HEK293 (cell line): ENCODE measurements around the gene IMP3.

Experiments used
- CTCF ChIA-PET: fragments of 350-600 bp; formaldehyde crosslinking; extraction: SDS; loops from one replicate; lab custom pipeline; 2021; ENCODE audit warnings: antibody characterized with exemption; lab: Yijun Ruan, JAX
- POLR2A ChIA-PET: fragments of 300-600 bp; formaldehyde crosslinking; extraction: SDS; loops from one replicate; lab custom pipeline; 2020; ENCODE audit warnings: antibody characterized with exemption, inconsistent platforms; lab: Yijun Ruan, JAX
- H3K27ac ChIP-seq: fragments of 200-500 bp; sonication (Bioruptor generic); 2 replicates; pipeline ENCODE4 v1.5.1; 2014; ENCODE audit warnings: low read depth, low read length, control low read depth, inconsistent platforms; ENCODE audit errors: extremely low read depth
- H3K36me3 ChIP-seq, 2 experiments: fragments of 200-500 bp in 1 of 2; sonication (Bioruptor generic) in 1 of 2; 1 replicate in 1 of 2; 2 replicates in 1 of 2; pipeline ENCODE4 v1.5.1; 2014 to 2017; ENCODE audit warnings: inconsistent platforms in 2 of 2, low read length in 2 of 2; ENCODE audit not compliant: control insufficient read depth in 2 of 2, insufficient read depth in 1 of 2
- H3K4me1 ChIP-seq: fragments of 200-500 bp; sonication (Bioruptor generic); 2 replicates; pipeline ENCODE4 v1.5.1; 2014; ENCODE audit warnings: mild to moderate bottlenecking, low read length, inconsistent platforms; ENCODE audit not compliant: control insufficient read depth, insufficient read depth
- H3K4me3 ChIP-seq: 2 replicates; pipeline ENCODE4 v1.5.1; 2011; ENCODE audit warnings: low read depth, mild to moderate bottlenecking, control low read depth, low read length, moderate library complexity
- H3K9me3 ChIP-seq: fragments of 200-500 bp; sonication (Bioruptor generic); 2 replicates; pipeline ENCODE4 v1.5.1; 2014; ENCODE audit warnings: low read depth, low read length, inconsistent platforms; ENCODE audit not compliant: control insufficient read depth, insufficient read depth
- KLF7 ChIP-seq: fragments of 450-650 bp; formaldehyde crosslinking; IDR thresholded peaks from 2 replicates; pipeline ENCODE4 v1.5.1; 2016; ENCODE audit warnings: missing biosample characterization, missing genetic modification characterization, borderline replicate concordance
- MYNN ChIP-seq: fragments of 450-650 bp; formaldehyde crosslinking; IDR thresholded peaks from 2 replicates; pipeline ENCODE4 v1.5.1; 2016; ENCODE audit warnings: missing biosample characterization, missing genetic modification characterization, borderline replicate concordance
- PRDM2 ChIP-seq: fragments of 450-650 bp; formaldehyde crosslinking; IDR thresholded peaks from 2 replicates; pipeline ENCODE4 v1.5.1; 2016; ENCODE audit warnings: missing biosample characterization, missing genetic modification characterization, borderline replicate concordance
- ZNF202 ChIP-seq: fragments of 450-650 bp; formaldehyde crosslinking; IDR thresholded peaks from 2 replicates; pipeline ENCODE4 v1.5.1; 2016; ENCODE audit warnings: missing biosample characterization, missing genetic modification characterization, borderline replicate concordance
- ZNF223 ChIP-seq: fragments of 450-650 bp; formaldehyde crosslinking; IDR thresholded peaks from 2 replicates; pipeline ENCODE4 v1.5.1; 2016; ENCODE audit warnings: missing biosample characterization, missing genetic modification characterization
- ZNF398 ChIP-seq: fragments of 450-650 bp; formaldehyde crosslinking; IDR thresholded peaks from 2 replicates; pipeline ENCODE4 v1.5.1; 2017; ENCODE audit warnings: missing biosample characterization, missing genetic modification characterization
- ZNF449 ChIP-seq: fragments of 450-650 bp; formaldehyde crosslinking; IDR thresholded peaks from 2 replicates; pipeline ENCODE4 v1.5.1; 2017; ENCODE audit warnings: missing biosample characterization, mild to moderate bottlenecking, missing genetic modification characterization, moderate library complexity
- ZNF48 ChIP-seq: fragments of 450-650 bp; formaldehyde crosslinking; IDR thresholded peaks from 2 replicates; pipeline ENCODE4 v1.5.1; 2016; ENCODE audit warnings: missing biosample characterization, missing genetic modification characterization
- ZNF664 ChIP-seq: fragments of 450-650 bp; formaldehyde crosslinking; IDR thresholded peaks from 2 replicates; pipeline ENCODE4 v1.5.1; 2016; ENCODE audit warnings: missing biosample characterization, missing genetic modification characterization
- ZNF707 ChIP-seq: fragments of 450-650 bp; formaldehyde crosslinking; IDR thresholded peaks from 2 replicates; pipeline ENCODE4 v1.5.1; 2016; ENCODE audit warnings: missing biosample characterization, missing genetic modification characterization
- ZNF747 ChIP-seq: fragments of 450-650 bp; formaldehyde crosslinking; IDR thresholded peaks from 2 replicates; pipeline ENCODE4 v1.5.1; 2016; ENCODE audit warnings: missing biosample characterization, missing genetic modification characterization
- TF ChIP-seq, protein P1 (sequence below): fragments of 450-650 bp; formaldehyde crosslinking; IDR thresholded peaks from 2 replicates; pipeline ENCODE4 v1.5.1; 2016; ENCODE audit warnings: missing biosample characterization, missing genetic modification characterization
- TF ChIP-seq, protein P2 (sequence below): fragments of 450-650 bp; IDR thresholded peaks from 2 replicates; pipeline ENCODE4 v1.5.1; 2018; ENCODE audit warnings: missing biosample characterization, missing genetic modification characterization

IMP3 gene

GRCh38 chr15:75661100-75661755 lies 21.2 kb upstream of the IMP3 start (continued):
- TF ChIP-seq, protein P1, sequence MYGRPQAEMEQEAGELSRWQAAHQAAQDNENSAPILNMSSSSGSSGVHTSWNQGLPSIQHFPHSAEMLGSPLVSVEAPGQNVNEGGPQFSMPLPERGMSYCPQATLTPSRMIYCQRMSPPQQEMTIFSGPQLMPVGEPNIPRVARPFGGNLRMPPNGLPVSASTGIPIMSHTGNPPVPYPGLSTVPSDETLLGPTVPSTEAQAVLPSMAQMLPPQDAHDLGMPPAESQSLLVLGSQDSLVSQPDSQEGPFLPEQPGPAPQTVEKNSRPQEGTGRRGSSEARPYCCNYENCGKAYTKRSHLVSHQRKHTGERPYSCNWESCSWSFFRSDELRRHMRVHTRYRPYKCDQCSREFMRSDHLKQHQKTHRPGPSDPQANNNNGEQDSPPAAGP (tag by site-specific recombination) = 0 out of 2 replicates have a peak, but pooled peaks have one; percentile 49

GRCh38 chr15:75659928-75660645 lies 20.1 kb upstream of the IMP3 start:
- Histone ChIP-seq H3K4me1 (no peaks in the 10 kb centered on the region), H3K36me3 (peaks cover 0 to 9% of the 10 kb centered on the region in 2 experiments; a peak in 1 of 3 replicates), H3K4me3 (no peak overlapping the region), H3K9me3 (no peaks in the 10 kb centered on the region), H3K27ac (no peak overlapping the region)
- ChIA-PET POLR2A (interaction anchor here (1.1 to 2.2 kb wide), 4 partner anchors 13 to 34 kb away, joined by 4 to 14 read pairs (median 8); partner anchors contain the start of genes IMP3, SNUPN and SNX33), CTCF (interaction anchor here (1.0 kb wide), 1 partner anchor 292 kb away, joined by 3 read pairs; no protein-coding TSS in a partner anchor)
- TF ChIP-seq PRDM2 (tag by site-specific recombination) = no peak
- TF ChIP-seq MYNN (tag by site-specific recombination) = no peak
- TF ChIP-seq ZNF707 = no peak
- TF ChIP-seq ZNF664 = no peak
- TF ChIP-seq, protein P2, sequence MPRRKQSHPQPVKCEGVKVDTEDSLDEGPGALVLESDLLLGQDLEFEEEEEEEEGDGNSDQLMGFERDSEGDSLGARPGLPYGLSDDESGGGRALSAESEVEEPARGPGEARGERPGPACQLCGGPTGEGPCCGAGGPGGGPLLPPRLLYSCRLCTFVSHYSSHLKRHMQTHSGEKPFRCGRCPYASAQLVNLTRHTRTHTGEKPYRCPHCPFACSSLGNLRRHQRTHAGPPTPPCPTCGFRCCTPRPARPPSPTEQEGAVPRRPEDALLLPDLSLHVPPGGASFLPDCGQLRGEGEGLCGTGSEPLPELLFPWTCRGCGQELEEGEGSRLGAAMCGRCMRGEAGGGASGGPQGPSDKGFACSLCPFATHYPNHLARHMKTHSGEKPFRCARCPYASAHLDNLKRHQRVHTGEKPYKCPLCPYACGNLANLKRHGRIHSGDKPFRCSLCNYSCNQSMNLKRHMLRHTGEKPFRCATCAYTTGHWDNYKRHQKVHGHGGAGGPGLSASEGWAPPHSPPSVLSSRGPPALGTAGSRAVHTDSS (tag by site-specific recombination) = no peak
- no peak for TF ChIP-seq ZNF223
- no peak for TF ChIP-seq KLF7 (tag by site-specific recombination)
- TF ChIP-seq ZNF449 (tag by site-specific recombination) = no peak

DNA sequence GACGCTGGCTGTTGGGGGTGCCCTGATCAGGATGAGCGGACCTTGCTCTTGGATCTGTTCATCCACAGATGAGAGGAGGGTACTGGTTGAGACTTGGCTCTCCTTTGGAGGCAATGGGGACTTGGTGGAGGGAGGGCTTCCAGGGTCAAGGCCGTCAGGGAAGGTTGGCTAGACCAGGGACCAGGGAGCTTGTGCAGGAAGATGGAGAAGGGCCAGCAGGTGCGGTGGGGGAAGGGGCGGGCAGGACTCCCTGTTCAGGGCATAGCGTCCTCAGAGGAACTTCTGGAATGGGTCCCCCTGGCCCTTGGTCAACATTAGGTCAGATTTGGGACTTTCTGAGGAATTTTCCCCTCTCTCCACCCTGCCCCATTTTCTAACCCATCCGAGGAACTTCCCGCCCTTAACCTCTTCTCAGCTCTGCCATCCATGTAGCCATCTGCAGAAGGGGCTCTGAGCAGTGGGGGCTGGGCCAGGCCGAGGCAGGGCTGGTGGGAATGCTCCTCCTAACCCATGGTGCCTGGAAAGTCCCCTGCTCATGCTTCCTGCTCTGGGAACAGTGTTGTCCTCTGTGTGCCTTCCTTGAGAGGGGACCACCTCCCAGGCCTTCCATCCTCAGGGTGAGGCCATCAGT lies 19.2 kb upstream of the IMP3 start:
- Histone ChIP-seq H3K4me3 (no peak overlapping the region), H3K36me3 (peaks cover 0 to 9% of the 10 kb centered on the region in 2 experiments; a peak in 1 of 3 replicates), H3K9me3 (no peaks in the 10 kb centered on the region), H3K27ac (no peak overlapping the region), H3K4me1 (no peaks in the 10 kb centered on the region)
- ChIA-PET CTCF (no interaction called here), POLR2A (no interaction called here)
- TF ChIP-seq ZNF202 (tag by site-specific recombination) (no peak), ZNF398 (tag by site-specific recombination) (no peak), ZNF747 (no peak), ZNF48 (tag by site-specific recombination) (no peak)
